NCI-H526 (cell line): ENCODE data around the gene FMNL2.
"Not testable (repeated sequence)": the region's sequence is repeated elsewhere in the genome, so short reads cannot be mapped to it uniquely, and the experiment has no call there.

Experiments
- DNase-seq, 2 experiments: peaks; one replicate each; lab custom pipeline; 2025; lab: John Stamatoyannopoulos, UW

Gene FMNL2

DNA sequence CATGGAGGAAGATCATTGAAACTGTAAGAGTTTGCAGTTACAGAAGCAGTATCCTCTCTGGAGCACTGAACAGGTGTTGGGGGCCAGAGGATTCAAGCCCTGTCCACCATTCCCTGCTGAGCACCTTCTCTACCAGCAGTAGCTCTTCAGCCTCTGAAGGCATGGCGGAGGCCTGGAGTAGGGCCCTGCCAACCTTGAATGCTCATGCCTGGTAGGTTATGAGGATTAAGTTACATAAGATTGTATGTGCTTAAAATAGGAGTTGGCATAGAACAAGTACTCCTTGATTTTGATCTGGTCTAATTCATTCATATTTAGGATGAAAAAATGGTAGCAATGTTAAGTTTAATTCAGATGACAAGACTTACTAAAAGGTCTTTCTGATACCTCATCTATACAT lies 40.2 kb downstream of the FMNL2 start:
- DNase-seq: no peak

DNA sequence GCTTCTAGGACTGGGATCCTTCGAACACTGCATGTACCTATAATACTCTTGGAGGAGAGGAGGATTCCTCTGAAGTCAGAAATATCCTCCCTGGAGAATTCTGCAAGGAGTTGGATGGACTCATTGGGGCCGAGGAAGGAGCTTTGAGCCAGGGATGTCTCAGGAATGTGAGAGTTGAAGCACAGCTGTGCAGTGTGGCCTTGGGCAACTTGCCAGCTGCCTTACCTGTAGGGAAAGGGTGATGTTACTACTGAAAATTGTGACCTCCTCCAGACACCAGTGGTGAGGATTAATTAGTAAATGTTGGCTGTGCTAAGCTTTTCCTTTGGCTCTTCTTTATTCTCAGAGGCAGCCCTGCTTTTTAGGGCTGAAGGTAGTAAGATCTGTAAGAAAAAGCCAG lies 41.4 kb downstream of the FMNL2 start:
- DNase-seq: no peak

DNA sequence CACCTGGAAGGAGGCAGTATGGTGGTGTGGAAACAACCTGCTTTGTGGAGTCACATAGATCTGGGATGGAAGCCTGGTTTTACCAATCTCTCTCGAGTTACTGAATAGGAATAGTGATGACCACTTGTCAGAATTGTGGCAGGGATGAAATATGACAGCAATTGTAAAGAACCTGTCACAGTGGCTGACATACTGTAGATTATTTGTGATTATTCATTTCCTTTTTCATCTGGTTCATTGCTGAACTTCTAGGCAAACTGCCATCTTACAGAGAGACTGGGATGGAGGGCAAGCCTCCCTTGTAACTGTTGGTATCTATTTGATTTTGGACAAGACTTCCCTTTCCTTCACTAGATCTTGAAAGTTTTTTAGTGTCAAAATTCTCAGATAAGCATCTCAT lies 42.0 kb downstream of the FMNL2 start:
- DNase-seq: no peak

DNA sequence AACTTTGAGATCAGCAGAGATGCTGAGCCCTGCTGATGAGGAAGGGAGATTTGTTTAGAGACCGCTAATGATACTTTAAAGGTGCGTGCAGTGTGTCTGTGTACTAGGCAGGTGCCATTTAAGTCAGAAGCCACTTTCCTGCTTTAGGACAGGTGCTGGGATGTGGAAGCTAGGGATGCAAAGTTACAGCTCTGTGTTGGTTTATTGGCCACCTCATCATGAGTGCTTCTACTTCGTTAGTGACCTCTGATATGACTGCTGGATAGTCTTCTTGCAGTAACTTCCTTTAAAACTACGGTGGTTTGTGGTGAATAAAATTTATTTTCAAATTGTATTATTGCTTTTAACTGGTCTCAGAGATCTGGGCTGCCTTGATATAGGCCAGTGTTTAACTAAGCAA lies 44.1 kb downstream of the FMNL2 start:
- DNase-seq: peak; percentile 10 to 27

DNA sequence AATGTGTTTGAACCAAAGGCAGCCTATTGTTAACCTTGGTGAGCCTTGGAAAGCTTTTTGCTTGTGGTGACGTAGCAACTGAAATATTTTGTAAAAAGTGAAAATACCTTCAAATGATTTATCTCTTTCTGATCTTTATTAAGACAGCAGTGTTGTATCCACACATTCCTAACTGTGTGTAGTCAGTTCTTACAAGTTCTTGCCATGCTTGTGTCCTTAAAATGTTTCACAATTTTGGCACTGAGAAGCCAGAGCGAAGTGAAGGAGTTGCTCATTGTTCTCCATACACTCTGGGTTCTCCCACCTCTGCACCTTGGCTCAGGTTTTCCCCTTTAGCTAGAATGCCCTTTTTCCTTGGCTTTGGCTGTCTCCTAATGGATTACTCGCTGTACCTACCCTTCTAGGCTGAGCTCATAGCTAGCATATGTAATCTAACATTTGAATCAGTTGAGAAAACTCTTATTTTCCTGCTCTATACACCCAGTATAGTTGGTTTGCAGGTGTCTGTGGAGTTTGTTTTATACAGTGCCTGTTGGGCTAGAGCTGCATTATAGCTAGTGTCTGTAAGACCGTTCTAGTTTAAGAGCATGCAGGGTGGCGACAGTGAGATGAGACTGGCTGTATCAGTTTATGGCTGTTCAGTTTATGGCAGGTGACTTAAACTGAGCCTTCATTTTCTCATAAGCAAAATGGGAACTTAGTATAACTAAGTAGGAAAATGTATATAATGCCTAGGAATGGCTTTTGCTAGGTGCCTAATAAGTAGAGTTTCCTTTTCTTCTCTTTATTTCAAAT lies 45.5 kb downstream of the FMNL2 start:
- DNase-seq: no peak

DNA sequence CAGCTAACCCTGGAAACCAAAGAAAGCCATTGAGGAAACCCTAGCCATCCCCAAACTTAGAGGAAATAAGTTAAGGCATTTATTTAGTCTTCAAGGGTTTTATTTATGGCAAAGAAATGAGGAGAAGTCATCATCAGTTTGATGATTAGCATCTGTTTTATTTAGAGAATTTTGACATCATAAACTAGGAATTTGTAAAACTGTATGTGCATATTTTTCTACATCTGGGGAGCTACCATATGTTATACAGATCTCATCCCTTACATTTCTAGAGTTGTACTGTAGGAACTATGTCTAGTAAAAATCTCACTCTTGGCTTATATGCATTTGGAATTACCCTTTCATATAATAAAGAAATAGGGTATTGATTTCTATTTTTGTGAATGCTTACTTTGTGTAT lies 48.7 kb downstream of the FMNL2 start:
- DNase-seq: no peak

DNA sequence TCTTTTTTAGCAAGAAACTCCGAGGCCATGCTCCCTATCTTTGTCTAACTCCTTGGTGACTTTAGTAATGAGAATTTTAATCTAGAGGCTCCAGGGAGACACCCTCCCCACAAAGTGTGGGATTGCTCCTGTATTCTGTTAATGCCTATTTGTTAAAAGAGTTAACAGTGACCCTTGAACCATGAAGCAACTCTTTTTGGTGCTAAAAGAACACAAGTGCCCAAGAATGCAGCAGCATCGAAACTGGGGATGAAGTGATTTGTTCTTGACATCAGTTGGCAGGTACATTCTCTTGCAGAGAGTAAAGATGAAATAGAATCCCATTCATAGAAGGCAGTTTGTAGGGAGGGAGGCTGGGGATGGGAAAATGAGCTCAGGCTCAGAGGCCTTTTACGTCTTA lies 50.0 kb downstream of the FMNL2 start:
- DNase-seq: no peak

DNA sequence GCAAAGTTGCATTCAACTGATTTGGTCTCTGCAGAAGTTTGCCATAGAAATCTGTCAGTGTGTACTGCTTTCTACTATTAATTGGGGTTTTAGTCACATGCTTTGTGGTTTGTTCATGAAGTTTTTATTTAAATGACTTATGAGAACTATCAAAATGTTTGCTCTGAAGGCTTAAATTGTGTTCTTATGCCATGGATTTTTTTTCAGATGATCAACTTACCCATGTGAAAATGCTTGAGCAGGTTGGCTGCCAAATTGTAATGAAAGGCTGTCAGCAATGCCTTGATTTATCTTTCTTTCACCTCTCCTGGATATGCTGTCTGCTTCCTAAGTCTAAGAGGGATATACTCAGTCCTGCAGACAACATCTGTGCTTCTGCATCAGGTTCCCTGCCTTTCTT lies 50.7 kb downstream of the FMNL2 start:
- DNase-seq: no peak

DNA sequence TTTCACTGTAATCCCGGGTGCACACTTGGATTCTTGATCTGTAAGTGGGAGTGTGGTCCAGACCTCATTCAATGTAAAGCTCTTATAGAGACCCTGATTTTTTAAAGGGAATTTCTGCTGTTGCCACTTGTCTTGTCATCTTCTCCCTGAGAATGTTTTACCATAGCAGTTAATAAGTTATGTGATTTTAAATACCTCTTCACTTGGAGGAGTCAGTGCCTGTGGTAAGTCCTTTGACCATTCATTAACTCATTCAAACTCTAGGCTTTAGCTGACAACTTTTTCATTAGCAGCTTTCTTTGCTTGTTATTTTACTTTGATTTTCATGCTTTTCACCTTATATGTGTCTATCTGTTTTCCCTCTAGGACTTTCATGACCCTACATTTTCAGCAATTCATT lies 51.3 kb downstream of the FMNL2 start:
- DNase-seq: no peak

DNA sequence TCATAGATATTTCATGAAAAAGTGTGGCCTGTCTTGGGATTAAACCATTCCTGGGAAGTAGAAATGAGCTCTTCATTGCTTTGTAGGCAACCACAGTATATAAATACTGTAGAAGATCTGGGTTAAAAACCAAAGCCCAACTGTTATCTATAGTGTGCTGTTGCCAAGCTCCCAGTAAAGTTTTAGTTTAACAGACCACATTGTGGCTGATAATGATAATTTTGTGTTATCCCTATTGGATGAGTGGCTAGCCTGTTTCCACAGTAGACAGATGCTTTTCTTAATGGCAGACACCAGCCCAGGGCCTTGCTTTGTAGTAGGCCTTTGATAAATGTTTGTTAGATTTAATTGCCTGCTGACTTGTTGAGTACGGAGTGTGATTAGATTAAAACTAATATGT lies 52.1 kb downstream of the FMNL2 start:
- DNase-seq: no peak

DNA sequence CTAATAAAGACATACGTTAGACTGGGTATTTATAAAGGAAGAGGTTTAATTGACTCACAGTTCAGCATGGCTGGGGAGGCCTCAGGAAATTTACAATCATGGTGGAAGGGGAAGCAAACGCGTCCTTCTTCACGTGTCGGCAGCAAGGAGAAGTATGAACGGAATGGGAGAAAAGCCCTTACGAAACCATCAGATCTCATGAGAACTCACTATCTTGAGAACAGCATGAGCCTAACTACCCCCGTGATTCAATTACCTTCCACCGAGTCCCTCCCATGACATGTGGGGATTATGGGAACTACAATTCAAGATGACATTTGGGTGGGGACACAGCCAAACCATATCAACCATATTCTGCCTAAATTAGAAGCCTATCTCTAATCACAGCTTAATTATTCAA lies 53.3 kb downstream of the FMNL2 start:
- not testable (repeated sequence) for DNase-seq

DNA sequence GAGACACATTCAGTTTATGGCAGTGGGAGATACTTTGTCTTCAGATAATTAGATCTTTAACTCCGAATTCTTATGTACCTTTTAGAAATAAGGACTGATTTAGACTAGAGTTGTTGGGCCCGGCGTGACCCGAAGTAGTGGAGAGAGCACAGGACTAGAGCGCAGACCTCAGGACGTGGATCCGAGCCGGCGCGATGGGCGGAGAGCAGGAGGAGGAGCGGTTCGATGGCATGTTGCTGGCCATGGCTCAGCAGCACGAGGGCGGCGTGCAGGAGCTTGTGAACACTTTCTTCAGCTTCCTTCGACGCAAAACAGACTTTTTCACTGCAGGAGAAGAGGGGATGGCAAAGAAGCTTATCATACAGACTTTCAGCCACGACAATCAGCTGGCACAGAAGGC lies 54.5 kb downstream of the FMNL2 start:
- DNase-seq: no peak

DNA sequence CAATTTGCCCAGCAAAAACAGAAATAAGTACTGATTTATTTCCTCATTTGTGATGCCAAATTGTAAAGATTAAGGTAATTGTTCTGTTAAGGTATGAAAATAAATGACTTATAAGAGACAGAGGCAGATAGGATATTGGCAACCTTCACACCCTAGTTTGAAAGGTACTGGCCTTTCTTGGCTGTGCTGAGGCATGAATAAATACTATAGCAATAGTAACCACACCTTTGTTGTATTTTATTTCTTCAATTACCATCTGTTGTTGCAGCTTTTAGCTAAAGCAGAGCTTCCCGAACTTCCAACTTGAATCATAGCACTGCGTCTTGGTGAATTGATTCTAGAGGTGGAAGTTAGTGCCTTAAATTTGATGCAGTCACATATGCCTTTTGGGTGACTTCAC lies 55.9 kb downstream of the FMNL2 start:
- DNase-seq: no peak

DNA sequence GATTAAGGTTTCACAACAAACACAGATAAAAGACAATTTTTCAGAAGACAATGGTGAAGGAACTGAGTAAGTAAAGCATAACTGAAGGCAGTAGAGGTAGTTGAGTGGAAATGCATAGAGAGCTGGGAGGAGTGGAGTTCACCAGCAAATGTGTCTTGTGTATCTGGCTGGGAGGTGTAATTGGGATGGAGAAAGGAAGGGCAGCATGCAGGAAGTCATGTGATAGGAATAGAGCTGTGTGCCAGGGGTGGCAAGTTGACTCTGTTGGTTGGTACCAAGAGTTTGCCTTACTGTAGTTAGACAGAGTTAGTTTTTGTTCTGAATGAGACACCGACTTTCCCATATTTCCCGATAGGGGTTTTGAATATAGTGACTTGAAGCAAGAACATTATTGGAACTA lies 56.3 kb downstream of the FMNL2 start:
- no peak for DNase-seq

DNA sequence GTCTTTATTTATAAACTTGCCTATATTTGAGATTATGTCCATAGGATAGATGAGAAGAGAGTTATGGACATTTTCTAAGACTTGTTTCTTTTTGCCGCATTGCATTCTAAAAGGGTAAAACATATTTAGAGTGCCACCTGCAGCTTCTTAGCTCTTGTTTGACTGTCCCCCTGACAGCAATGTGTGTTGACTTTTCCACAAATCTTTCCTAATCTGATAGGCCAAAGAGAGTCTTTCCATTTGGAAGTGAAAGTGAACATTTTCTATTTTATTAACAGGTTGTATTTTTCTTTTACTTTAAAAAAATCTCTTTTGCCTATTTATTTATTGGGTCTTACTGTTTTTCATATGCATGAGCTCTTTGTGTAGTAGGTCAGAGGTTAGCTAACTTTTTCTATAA lies 58.4 kb downstream of the FMNL2 start:
- DNase-seq: no peak

DNA sequence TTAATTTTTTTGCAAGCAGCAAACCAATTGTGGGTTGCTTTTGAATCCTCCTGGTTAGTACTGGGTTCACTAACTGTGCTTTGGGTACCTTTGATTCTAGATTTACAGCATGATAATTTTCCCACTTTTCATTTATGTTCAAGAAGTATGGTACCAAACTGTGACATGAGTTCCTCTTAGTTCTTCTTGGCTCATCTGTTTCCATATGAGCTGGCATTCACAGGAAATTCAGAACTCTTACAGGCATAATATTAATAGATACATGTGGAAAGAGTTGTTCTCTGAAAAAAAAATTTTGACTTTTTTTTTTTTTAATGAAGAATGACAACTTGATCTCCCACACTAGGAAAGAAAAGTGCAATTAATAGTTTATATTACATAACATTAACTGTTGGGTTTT lies 59.4 kb downstream of the FMNL2 start:
- no peak for DNase-seq

DNA sequence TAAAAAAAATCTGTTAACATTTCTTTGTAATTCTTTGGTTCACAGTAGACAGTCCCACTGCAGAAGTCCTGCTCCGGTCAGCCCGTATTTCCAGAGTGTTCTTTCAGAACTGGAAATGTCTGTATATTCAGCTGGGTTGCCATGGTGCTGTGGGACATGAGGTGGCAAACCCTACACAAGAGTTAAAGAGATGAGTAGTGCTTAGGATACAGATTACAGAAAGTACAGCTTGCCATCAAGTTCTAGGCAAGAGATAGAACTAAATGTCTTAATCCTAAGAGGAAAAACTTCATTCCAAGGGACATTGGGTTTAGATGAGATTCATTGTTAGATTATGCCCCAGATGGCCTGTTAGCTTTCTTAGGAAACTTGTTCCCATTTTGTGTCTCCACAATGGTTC lies 60.1 kb downstream of the FMNL2 start:
- no peak for DNase-seq

DNA sequence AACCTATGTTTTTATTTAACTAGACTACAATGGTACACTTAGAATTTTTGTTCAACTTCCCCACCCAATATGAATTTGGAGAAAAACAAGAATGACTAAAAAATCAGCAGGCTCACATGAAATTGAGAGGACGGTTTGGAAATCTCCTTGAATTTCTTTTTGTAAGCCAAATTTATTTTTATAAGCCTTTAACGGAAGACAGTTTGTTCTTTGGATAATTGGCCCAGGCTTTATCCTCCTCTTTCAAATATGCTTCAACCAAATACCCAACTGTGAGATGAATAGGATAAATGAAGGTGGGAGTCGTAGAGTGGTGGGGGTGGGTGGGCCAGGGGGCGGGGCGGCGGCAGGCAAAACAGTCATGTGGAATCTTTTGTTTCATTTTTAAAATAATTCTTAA lies 60.6 kb downstream of the FMNL2 start:
- no peak for DNase-seq

DNA sequence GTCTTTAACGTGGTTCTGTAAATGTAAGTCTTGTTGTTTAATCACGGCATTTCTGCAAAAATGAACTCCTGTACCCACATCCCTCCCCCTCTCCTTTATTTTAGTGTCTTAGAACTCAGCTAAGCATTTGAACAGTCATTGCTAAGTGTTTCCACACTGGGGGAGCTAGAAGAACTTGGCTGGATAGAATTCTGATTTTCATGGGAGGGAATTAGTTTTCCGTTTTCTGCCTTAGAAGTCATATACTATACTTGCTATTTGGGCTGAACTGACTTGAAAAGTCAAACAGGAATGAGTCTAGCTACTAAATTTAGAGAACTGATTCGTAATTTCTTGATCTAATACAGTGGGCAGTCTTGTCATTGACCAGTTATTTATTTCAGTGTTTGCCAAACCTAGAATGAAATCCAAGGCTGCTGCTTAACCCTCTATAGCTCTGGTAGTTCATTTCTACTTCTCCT lies 61.1 kb downstream of the FMNL2 start:
- DNase-seq: no peak

DNA sequence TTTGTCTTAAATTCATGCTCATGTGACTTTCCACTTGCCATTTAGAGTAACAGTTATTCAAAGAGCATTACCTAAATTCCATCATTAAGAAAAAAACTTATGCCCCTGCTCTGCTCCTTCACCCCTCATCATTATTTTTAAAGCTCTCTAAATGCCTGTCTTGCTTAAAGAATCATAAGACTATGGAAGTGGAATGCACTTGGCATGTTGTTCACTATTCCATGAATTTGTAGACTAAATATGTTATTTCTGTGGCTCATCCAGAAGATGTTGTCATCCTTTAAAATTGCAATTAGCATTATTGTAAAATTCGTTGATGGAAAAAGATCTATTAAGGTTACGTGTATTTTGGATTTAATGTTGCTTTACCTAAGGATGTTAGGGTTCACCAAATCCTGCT lies 61.8 kb downstream of the FMNL2 start:
- DNase-seq: no peak

DNA sequence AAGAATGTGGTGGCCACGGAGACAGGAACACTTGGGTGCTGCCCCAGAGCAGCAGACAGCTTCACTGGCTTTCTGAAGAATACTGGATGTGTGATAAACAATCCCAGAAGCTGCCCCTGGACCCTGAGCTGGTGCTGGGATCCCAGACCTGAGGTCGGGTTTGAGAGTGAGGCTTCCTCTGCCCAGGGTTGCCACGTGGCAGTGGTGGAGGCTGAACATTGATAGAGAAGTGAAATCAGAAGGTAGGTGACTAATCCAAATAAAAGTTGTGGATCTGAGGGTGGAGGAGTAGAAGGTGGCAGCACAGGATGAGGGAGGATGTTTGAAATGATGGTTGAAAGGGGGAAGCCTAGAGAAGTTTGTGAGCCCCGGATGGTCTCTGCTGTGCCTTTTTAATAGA lies 64.0 kb downstream of the FMNL2 start:
- no peak for DNase-seq

DNA sequence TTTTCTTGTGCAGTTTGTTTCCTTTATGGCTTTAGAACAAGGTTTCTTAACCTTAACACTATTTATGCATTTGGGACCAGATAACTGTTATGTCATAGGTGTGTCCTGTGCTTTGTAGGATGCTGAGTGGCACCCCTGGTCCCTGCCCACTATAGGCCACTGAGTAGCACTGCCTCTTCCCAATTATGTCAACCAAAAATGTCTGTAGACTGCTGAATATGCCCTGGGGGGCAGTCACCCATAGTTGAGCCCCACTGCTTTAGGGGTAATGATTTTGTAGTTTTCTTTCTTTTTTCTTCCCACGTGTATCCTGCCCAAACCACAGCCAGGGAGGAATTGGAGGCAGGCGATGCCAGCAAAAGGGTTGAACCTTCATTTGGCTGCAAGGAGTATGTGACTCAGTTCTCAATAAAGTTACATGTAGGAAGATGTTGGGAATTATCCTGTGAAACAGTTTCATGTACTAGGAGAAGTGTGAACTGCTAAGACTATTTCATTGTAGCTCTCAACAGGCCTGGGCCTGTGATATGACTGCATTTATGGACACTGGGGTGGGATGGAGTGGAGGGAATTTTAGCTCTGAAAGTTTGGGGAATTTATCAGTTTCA lies 65.7 kb downstream of the FMNL2 start:
- DNase-seq: no peak

DNA sequence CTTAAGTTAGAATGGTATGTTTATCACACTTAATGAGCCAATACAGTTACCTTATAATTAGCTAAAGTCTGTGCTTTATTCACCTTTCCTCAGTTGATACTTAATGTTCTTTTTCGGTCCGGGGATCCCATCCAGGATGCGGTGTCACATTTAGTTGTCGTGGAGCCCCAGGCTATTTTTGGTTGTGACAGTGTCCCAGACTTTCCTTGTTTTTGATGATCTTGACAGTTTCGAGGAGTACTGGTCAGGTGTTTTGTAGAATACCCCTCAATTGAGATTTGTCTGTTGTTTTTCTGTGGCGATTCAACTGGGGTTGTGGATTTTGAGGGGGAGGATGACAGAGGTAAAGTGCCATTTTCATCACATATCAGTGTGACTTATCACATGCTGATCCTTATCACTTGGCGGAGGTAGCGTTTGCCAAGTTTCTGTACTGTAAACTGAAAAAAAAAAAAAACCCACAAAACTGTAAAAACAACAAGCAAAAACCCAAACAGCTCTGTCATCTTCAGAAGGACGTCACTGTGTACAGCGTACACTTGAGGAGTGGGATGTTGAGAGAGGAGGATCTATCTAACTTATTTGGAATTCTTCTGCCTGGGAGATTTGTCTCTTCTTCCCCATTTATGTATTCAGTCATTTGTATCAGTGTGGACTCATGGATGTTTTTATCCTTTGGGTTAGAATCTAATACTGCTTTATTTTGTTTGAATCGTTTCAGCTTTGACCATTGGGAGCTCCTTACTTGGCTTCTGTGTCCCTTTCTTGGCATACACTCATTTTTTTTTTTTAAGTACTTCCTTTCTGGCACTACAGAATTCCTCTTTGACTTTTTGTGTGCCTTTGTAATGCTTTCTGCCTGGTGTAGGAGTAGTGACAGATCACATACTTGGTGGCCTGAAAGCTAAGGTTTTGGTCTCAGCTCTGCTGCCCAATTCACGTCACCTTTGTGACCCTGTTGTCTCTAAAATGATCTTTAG lies 68.1 kb downstream of the FMNL2 start:
- no peak for DNase-seq
